Upper lobe of left lung (tissue), 4 donors: Measurements from ENCODE around the gene LAPTM4A.

Source experiments
- POLR2A ChIP-seq, 4 donors: fragments of 450-650 bp; IDR thresholded peaks; one replicate each; pipeline ENCODE4 v1.5.1; 2016 to 2017; ENCODE audit warnings: antibody characterized with exemption in 4 of 4, mild to moderate bottlenecking in 2 of 4
- POLR2AphosphoS5 ChIP-seq, 2 donors: sonication (generic); formaldehyde crosslinking; IDR thresholded peaks; one replicate each; pipeline ENCODE4 v1.5.1; 2017; ENCODE audit warnings: antibody characterized with exemption in 2 of 2
- TF ChIP-seq, protein P1 (sequence below), 6 experiments: fragments of 450-650 bp in 4 of 6; fragments of 200-600 bp in 2 of 6; sonication (generic) in 2 of 6; IDR thresholded peaks; one replicate each; pipeline ENCODE4 v1.5.1; 2016 to 2019; ENCODE audit warnings: antibody characterized with exemption in 6 of 6

DNA sequence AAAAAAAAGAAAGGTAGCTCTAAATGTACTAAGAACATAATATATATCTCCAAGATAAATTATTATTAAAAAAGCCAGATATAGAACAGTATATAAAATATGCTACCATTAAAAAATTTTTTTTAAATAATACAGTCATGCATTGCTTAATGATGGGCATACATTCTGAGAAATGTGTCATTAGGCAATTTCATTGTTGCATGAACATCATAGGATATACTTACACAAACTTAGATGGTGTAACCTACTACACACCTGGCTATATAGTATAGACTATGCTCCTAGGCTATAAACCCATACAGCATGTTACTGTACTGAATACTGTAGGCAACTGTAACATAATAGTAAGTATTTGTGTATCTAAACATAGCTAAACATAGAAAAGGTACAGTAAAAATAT is 18.3 kb upstream of the LAPTM4A start:
- TF ChIP-seq, protein P1, sequence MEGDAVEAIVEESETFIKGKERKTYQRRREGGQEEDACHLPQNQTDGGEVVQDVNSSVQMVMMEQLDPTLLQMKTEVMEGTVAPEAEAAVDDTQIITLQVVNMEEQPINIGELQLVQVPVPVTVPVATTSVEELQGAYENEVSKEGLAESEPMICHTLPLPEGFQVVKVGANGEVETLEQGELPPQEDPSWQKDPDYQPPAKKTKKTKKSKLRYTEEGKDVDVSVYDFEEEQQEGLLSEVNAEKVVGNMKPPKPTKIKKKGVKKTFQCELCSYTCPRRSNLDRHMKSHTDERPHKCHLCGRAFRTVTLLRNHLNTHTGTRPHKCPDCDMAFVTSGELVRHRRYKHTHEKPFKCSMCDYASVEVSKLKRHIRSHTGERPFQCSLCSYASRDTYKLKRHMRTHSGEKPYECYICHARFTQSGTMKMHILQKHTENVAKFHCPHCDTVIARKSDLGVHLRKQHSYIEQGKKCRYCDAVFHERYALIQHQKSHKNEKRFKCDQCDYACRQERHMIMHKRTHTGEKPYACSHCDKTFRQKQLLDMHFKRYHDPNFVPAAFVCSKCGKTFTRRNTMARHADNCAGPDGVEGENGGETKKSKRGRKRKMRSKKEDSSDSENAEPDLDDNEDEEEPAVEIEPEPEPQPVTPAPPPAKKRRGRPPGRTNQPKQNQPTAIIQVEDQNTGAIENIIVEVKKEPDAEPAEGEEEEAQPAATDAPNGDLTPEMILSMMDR (IDR thresholded peaks at IDR 0.05): no peak
- TF ChIP-seq POLR2A (IDR thresholded peaks at IDR 0.05) (no peak), POLR2AphosphoS5 (IDR thresholded peaks at IDR 0.05) (no peak)
